ENCODE measurements around the gene PTMA. TPM values are rescaled to one million over a fixed set of nuclear protein-coding genes. Genes with fewer than 3 reads are reported as not detected.
A peak's percentile ranks its signal among the peaks of the same experiment; 100 is the strongest.

The PTMA gene, protein sequence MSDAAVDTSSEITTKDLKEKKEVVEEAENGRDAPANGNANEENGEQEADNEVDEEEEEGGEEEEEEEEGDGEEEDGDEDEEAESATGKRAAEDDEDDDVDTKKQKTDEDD
- polyA plus RNA-seq (2012; ENCODE audit: insufficient read length, low read depth): 441 TPM

DNA sequence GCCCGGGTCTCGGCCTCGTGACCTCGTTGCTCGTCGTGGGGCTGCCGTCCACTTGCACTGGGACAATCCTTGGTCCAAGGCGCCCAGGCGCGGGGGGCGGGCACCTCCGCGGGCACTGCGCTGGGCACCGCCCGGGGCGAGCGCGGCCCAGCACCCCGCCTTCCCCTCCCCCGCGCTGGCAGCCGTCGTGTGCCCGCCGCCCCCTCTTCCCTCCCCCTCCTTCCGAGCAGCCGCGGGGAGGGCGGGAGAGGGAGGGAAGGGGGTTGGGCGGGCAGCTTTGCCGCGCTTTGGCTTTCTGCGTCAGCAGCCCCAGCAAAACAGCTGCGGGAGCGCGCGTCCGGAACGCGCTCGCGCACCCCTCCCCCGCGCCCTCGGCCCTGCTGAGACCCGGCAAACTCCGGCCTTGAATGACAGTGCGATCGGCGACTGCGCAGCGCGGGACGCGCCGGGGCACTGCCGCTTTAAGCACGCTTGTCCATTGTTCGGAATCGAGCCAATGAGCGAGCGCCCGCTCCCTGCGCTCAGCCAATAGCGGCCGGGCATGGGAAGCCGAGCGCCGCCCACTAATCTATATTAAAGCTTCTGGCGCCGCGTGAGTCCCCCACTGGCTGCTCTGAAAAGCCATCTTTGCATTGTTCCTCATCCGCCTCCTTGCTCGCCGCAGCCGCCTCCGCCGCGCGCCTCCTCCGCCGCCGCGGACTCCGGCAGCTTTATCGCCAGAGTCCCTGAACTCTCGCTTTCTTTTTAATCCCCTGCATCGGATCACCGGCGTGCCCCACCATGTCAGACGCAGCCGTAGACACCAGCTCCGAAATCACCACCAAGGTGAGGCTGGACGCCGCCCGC, at the start of gene PTMA:
TSS of gene PTMA (plus strand) at position 599 of the 846 bp plus-strand sequence. CDS start at position 781, 182 bp downstream.
- TF ChIP-seq POLR2AphosphoS5 (IDR thresholded peaks at IDR 0.05; ENCODE audit: low read depth, low read length) (peak; percentile 89), TAF1 (IDR thresholded peaks at IDR 0.05; ENCODE audit: borderline replicate concordance, insufficient read depth, low read length) (peak; percentile 86; the same call in 1 of the 2 replicates), SIN3A (IDR thresholded peaks at IDR 0.05; ENCODE audit: borderline replicate concordance, insufficient read depth, low read length) (peak; percentile 36; the same call in 1 of the 2 replicates), FOXP2 (optimal IDR thresholded peaks at IDR 0.05; ENCODE audit: borderline replicate concordance, extremely low read depth, extremely low read length, insufficient read depth) (no peak)
- TF ChIP-seq, protein P1, sequence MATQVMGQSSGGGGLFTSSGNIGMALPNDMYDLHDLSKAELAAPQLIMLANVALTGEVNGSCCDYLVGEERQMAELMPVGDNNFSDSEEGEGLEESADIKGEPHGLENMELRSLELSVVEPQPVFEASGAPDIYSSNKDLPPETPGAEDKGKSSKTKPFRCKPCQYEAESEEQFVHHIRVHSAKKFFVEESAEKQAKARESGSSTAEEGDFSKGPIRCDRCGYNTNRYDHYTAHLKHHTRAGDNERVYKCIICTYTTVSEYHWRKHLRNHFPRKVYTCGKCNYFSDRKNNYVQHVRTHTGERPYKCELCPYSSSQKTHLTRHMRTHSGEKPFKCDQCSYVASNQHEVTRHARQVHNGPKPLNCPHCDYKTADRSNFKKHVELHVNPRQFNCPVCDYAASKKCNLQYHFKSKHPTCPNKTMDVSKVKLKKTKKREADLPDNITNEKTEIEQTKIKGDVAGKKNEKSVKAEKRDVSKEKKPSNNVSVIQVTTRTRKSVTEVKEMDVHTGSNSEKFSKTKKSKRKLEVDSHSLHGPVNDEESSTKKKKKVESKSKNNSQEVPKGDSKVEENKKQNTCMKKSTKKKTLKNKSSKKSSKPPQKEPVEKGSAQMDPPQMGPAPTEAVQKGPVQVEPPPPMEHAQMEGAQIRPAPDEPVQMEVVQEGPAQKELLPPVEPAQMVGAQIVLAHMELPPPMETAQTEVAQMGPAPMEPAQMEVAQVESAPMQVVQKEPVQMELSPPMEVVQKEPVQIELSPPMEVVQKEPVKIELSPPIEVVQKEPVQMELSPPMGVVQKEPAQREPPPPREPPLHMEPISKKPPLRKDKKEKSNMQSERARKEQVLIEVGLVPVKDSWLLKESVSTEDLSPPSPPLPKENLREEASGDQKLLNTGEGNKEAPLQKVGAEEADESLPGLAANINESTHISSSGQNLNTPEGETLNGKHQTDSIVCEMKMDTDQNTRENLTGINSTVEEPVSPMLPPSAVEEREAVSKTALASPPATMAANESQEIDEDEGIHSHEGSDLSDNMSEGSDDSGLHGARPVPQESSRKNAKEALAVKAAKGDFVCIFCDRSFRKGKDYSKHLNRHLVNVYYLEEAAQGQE (IDR thresholded peaks at IDR 0.05; ENCODE audit: insufficient read depth in 1 of 2, low read depth in 2 of 2, low read length in 2 of 2): no peak; a peak in 1 of 4 replicates

DNA sequence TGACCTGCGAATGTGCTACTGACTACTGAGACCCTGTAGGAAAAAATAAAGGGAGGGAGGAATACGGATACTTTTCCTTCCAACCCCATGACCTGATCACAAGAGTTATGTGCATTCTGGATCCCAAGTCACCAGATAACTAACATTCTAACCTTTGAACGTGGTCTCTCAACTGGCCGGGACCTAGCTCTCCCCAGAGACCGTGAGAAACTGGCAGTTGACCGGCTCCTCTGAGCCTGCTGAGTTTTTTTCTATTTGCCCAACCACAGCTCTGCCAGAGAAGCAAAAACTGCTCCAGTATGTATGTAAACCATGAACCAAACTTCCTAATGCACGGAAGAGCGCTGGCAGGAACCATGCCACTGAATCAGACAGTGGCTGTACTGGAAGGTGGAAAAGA, 47.5 kb upstream of the PTMA start:
- TF ChIP-seq FOXP2 (optimal IDR thresholded peaks at IDR 0.05; ENCODE audit: borderline replicate concordance, extremely low read depth, extremely low read length, insufficient read depth) (no peak), SIN3A (IDR thresholded peaks at IDR 0.05; ENCODE audit: borderline replicate concordance, insufficient read depth, low read length) (no peak), POLR2AphosphoS5 (IDR thresholded peaks at IDR 0.05; ENCODE audit: low read depth, low read length) (no peak), TAF1 (IDR thresholded peaks at IDR 0.05; ENCODE audit: borderline replicate concordance, insufficient read depth, low read length) (no peak)
- TF ChIP-seq, protein P1 (IDR thresholded peaks at IDR 0.05; ENCODE audit: insufficient read depth in 1 of 2, low read depth in 2 of 2, low read length in 2 of 2): no peak

DNA sequence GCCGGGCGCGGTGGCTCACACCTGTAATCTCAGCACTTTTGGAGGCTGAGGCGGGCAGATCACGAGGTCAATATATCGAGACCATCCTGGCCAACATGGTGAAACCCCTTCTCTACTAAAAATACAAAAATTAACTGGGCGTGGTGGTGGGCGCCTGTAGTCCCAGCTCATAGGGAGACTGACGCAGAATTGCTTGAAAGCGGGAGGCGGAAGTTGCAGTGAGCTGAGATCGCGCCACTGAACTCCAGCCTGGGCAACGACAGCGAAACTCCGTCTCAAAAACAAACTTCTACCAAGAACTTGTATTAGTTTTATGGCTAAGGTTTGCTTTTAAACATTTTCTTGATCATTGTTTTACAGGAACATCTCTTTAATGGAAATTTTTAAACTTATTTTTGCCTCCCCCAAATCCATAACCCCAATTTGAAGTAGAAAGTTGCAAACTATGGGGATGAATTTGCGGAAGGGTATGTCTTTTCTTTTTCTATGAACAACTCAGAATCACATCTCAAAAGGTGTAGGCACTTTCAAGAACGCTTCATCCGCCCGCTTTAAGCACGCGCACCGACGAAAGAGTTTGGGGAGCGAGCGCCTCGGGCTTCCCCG, 46.8 kb upstream of the PTMA start:
- TF ChIP-seq POLR2AphosphoS5 (IDR thresholded peaks at IDR 0.05; ENCODE audit: low read depth, low read length) (no peak), SIN3A (IDR thresholded peaks at IDR 0.05; ENCODE audit: borderline replicate concordance, insufficient read depth, low read length) (no peak), FOXP2 (optimal IDR thresholded peaks at IDR 0.05; ENCODE audit: borderline replicate concordance, extremely low read depth, extremely low read length, insufficient read depth) (no peak), TAF1 (IDR thresholded peaks at IDR 0.05; ENCODE audit: borderline replicate concordance, insufficient read depth, low read length) (no peak)
- TF ChIP-seq, protein P1 (IDR thresholded peaks at IDR 0.05; ENCODE audit: insufficient read depth in 1 of 2, low read depth in 2 of 2, low read length in 2 of 2): no peak

DNA sequence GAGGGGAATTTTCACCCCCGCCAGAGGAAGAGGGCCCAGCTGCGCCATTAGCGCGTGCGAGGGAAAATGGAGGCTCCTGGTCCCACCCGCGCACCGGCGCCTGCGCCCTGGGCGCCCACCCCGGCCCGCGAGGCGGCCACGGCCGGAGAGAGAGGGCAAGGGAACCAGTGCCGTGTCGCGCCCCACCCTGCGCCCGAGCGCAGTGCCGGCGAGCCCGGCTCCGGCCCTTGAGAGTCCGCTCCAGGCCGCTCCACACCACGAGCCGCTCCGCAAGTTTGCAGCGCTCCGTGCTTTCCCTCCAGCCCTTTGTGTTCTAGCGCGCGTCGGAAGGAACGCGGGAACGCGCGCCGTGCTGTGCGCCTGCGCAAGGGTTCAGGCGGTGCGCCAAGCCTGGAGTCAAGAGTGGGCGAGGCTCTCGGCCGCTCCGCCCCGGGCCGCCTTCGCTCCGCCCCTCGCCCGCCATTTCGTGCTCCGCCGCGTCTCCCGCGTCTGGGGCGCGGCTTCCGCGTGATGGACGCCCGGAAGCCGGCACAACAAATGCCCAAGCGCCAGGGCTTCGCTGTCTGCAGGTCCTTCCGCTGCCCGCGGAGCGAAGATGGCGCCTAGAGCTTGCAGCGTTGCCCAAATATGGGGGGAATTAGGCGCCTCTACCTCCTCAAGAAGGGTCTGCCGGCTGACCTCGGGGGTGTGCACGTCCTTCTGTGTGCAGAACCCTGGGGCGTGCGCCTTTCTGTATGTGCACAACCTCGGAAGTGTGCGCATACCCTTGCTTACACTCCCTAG, 46.1 kb upstream of the PTMA start:
- peak; percentile 73 for TF ChIP-seq FOXP2 (optimal IDR thresholded peaks at IDR 0.05; ENCODE audit: borderline replicate concordance, extremely low read depth, extremely low read length, insufficient read depth)
- no peak for TF ChIP-seq TAF1 (IDR thresholded peaks at IDR 0.05; ENCODE audit: borderline replicate concordance, insufficient read depth, low read length)
